Measurements from ENCODE around the gene TBX20.
"Not testable (repeated sequence)": the region's sequence is repeated elsewhere in the genome, so short reads cannot be mapped to it uniquely, and the experiment has no call there.

GRCh38 chr7:35186751-35187150, 67.1 kb downstream of the TBX20 start:
- TF ChIP-seq, protein P1, sequence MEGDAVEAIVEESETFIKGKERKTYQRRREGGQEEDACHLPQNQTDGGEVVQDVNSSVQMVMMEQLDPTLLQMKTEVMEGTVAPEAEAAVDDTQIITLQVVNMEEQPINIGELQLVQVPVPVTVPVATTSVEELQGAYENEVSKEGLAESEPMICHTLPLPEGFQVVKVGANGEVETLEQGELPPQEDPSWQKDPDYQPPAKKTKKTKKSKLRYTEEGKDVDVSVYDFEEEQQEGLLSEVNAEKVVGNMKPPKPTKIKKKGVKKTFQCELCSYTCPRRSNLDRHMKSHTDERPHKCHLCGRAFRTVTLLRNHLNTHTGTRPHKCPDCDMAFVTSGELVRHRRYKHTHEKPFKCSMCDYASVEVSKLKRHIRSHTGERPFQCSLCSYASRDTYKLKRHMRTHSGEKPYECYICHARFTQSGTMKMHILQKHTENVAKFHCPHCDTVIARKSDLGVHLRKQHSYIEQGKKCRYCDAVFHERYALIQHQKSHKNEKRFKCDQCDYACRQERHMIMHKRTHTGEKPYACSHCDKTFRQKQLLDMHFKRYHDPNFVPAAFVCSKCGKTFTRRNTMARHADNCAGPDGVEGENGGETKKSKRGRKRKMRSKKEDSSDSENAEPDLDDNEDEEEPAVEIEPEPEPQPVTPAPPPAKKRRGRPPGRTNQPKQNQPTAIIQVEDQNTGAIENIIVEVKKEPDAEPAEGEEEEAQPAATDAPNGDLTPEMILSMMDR (IDR thresholded peaks at IDR 0.05; ENCODE audit: low read depth, low read length) = not testable (repeated sequence)
- TF ChIP-seq EZH2phosphoT487 (IDR thresholded peaks at IDR 0.05; ENCODE audit: low read depth) = not testable (repeated sequence)

Measured in OCI-LY3 (cell line).